IPS DF 6.9 (cell line): ENCODE data around the gene TTBK2.
"Not testable (repeated sequence)": the region's sequence is repeated elsewhere in the genome, so short reads cannot be mapped to it uniquely, and the experiment has no call there.

Source experiments
- DNase-seq: peaks from one replicate; pipeline ENCODE4 v3.0.0-alpha.2; 2013; ENCODE audit warnings: low read depth, low spot score
- H3K27ac ChIP-seq: one replicate; pipeline ENCODE4 v1.5.1; 2013; ENCODE audit warnings: low read length, control low read depth
- H3K27me3 ChIP-seq: 2 replicates; pipeline ENCODE4 v1.6.1; 2013; ENCODE audit warnings: mild to moderate bottlenecking, low read length; ENCODE audit not compliant: control insufficient read depth, insufficient read depth
- H3K36me3 ChIP-seq: 2 replicates; pipeline ENCODE4 v1.6.1; 2013; ENCODE audit warnings: low read length; ENCODE audit not compliant: control insufficient read depth, insufficient read depth
- H3K4me1 ChIP-seq: 2 replicates; pipeline ENCODE4 v1.6.1; 2013; ENCODE audit warnings: low read length; ENCODE audit not compliant: control insufficient read depth, insufficient read depth
- H3K4me3 ChIP-seq: 2 replicates; pipeline ENCODE4 v1.5.1; 2013; ENCODE audit warnings: mild to moderate bottlenecking, low read length
- H3K9me3 ChIP-seq: 2 replicates; pipeline ENCODE4 v1.6.1; 2013; ENCODE audit warnings: low read length, inconsistent platforms; ENCODE audit not compliant: control insufficient read depth, insufficient read depth
- WGBS: extraction: QIAGEN DNeasy Blood & Tissue Kit; methylation state at CpG from one replicate; pipeline ENCODE4 v1.1.7; 2013; ENCODE audit warnings: mixed read lengths, missing lambda C conversion rate; ENCODE audit not compliant: insufficient read length, insufficient coverage; 5-methylcytosine and 5-hydroxymethylcytosine counted together

Gene TTBK2

GRCh38 chr15:42920519-42921341, at the start of gene TTBK2:
TTBK2 (minus strand) TSS chr15:42920778; CDS start chr15:42878617, 42,161 bp downstream.
- no peaks in the 10 kb centered on the region for H3K36me3 ChIP-seq
- H3K27ac ChIP-seq: no peak within 1 kb of the TSS
- peak; percentile 98 for DNase-seq
- H3K9me3 ChIP-seq: no peaks in the 10 kb centered on the region
- H3K27me3 ChIP-seq: no peaks in the 10 kb centered on the region
- WGBS: no CpG with 5 or more reads among the region's 72 CpGs
- H3K4me3 ChIP-seq: peak within 1 kb of the TSS; percentile 63
- H3K4me1 ChIP-seq: no peaks in the 10 kb centered on the region

GRCh38 chr15:42964476-42964875, 43.9 kb upstream of the TTBK2 start:
- no CpG with 5 or more reads among the region's 5 CpGs for WGBS
- Histone ChIP-seq H3K9me3 (no peaks in the 10 kb centered on the region), H3K36me3 (no peaks in the 10 kb centered on the region), H3K4me3 (no peak overlapping the region), H3K27me3 (no peaks in the 10 kb centered on the region), H3K4me1 (no peaks in the 10 kb centered on the region), H3K27ac (no peak overlapping the region)
- DNase-seq: no peak

- Histone ChIP-seq H3K9me3 (no peaks in the 10 kb centered on the region), H3K36me3 (peaks cover 4% of the 10 kb centered on the region; the same call in 1 of the 2 replicates), H3K4me3 (no peak overlapping the region), H3K27me3 (no peaks in the 10 kb centered on the region), H3K27ac (no peak overlapping the region), H3K4me1 (no peaks in the 10 kb centered on the region)
- DNase-seq: no peak
Observed at GRCh38 chr15:42955518-42955917, 34.9 kb upstream of the TTBK2 start.

GRCh38 chr15:42954291-42954690, 33.7 kb upstream of the TTBK2 start:
- H3K36me3 ChIP-seq: peaks cover 4% of the 10 kb centered on the region; the same call in 1 of the 2 replicates
- no peak for DNase-seq
- no peaks in the 10 kb centered on the region for H3K27me3 ChIP-seq
- H3K4me3 ChIP-seq: no peak overlapping the region
- WGBS: no CpG with 5 or more reads among the region's 4 CpGs
- H3K27ac ChIP-seq: no peak overlapping the region
- H3K4me1 ChIP-seq: no peaks in the 10 kb centered on the region
- no peaks in the 10 kb centered on the region for H3K9me3 ChIP-seq

- WGBS: no CpG with 5 or more reads among the region's 3 CpGs
- not testable (repeated sequence) for H3K9me3 ChIP-seq, H3K27me3 ChIP-seq, H3K4me1 ChIP-seq, H3K4me3 ChIP-seq, DNase-seq, H3K27ac ChIP-seq, H3K36me3 ChIP-seq
Observed at GRCh38 chr15:42948898-42949297, 28.3 kb upstream of the TTBK2 start.

GRCh38 chr15:42940527-42940926, 19.9 kb upstream of the TTBK2 start:
- Histone ChIP-seq H3K4me3 (no peak overlapping the region), H3K27me3 (no peaks in the 10 kb centered on the region), H3K9me3 (no peaks in the 10 kb centered on the region), H3K4me1 (no peaks in the 10 kb centered on the region), H3K36me3 (no peaks in the 10 kb centered on the region), H3K27ac (no peak overlapping the region)
- no peak for DNase-seq
- no CpG with 5 or more reads among the region's 1 CpG for WGBS

GRCh38 chr15:42939841-42940240, 19.3 kb upstream of the TTBK2 start:
- Histone ChIP-seq H3K27ac (no peak overlapping the region), H3K36me3 (no peaks in the 10 kb centered on the region), H3K27me3 (no peaks in the 10 kb centered on the region), H3K4me1 (no peaks in the 10 kb centered on the region), H3K4me3 (no peak overlapping the region), H3K9me3 (no peaks in the 10 kb centered on the region)
- DNase-seq: no peak
- no CpG with 5 or more reads among the region's 8 CpGs for WGBS

GRCh38 chr15:42937143-42937542, 16.6 kb upstream of the TTBK2 start:
- no peak for DNase-seq
- Histone ChIP-seq H3K27ac (no peak overlapping the region), H3K4me3 (no peak overlapping the region), H3K9me3 (no peaks in the 10 kb centered on the region), H3K4me1 (no peaks in the 10 kb centered on the region), H3K36me3 (no peaks in the 10 kb centered on the region), H3K27me3 (no peaks in the 10 kb centered on the region)

- Histone ChIP-seq H3K4me3 (no peak overlapping the region), H3K9me3 (no peaks in the 10 kb centered on the region), H3K36me3 (no peaks in the 10 kb centered on the region), H3K27ac (no peak overlapping the region), H3K4me1 (no peaks in the 10 kb centered on the region), H3K27me3 (no peaks in the 10 kb centered on the region)
- WGBS: no CpG with 5 or more reads among the region's 7 CpGs
- DNase-seq: no peak
Observed at GRCh38 chr15:42933886-42934667, 13.5 kb upstream of the TTBK2 start.

GRCh38 chr15:42932833-42933515, 12.4 kb upstream of the TTBK2 start:
- H3K27ac ChIP-seq: no peak overlapping the region
- H3K36me3 ChIP-seq: no peaks in the 10 kb centered on the region
- no peaks in the 10 kb centered on the region for H3K4me1 ChIP-seq
- H3K9me3 ChIP-seq: no peaks in the 10 kb centered on the region
- H3K27me3 ChIP-seq: no peaks in the 10 kb centered on the region
- WGBS: no CpG with 5 or more reads among the region's 2 CpGs
- no peak for DNase-seq
- no peak overlapping the region for H3K4me3 ChIP-seq
